GM12878 (cell line): ENCODE results near the gene ANKRD44. TPM values are rescaled to one million over a fixed set of nuclear protein-coding genes. Genes with fewer than 3 reads are reported as not detected.

Experiments
- ATAC-seq: fragments of 200-7000 bp; cut with Tn5 transposase; 3 replicates; pipeline ENCODE4 v1.9.1; 2020; ENCODE audit warnings: mild to moderate bottlenecking, moderate library complexity
- BruUV-seq: library from RNA; stranded (reverse); fragments of 400-500 nt; replicated peaks from 2 replicates; lab custom pipeline; 2021; lab: Mats Ljungman, UMichigan
- CTCF ChIA-PET: fragments of 300-600 bp; sonication (Branson Sonifier 250); formaldehyde crosslinking; extraction: SDS; loops from one replicate; lab custom pipeline; 2021; ENCODE audit warnings: inconsistent platforms; lab: Yijun Ruan, JAX
- POLR2A ChIA-PET: fragments of 350-600 bp; formaldehyde crosslinking; extraction: SDS; loops from one replicate; lab custom pipeline; 2021; ENCODE audit warnings: inconsistent platforms; lab: Charles Lee
- RAD21 ChIA-PET: fragments of 300-600 bp; sonication (Branson Sonifier 250); formaldehyde crosslinking; loops from one replicate; lab custom pipeline; 2023; ENCODE audit warnings: antibody characterized with exemption; ENCODE audit not compliant: unreplicated experiment; lab: Charles Lee
- SMC1A ChIA-PET: fragments of 300-600 bp; sonication (Branson Sonifier 250); formaldehyde crosslinking; loops from one replicate; lab custom pipeline; 2023; ENCODE audit not compliant: unreplicated experiment, uncharacterized antibody; lab: Charles Lee
- DNase-seq: peaks from one replicate; pipeline ENCODE4 v3.0.0-alpha.2; 2011; ENCODE audit warnings: low read depth, low spot score
- FAIRE-seq: peaks from 3 replicates; lab custom pipeline; 2011; peaks lifted over from hg19 to GRCh38; lab: Jason Lieb, UNC
- H2AFZ ChIP-seq: 2 replicates; pipeline ENCODE4 v1.6.0; 2011; ENCODE audit warnings: low read depth, low read length, control low read depth; ENCODE audit not compliant: control insufficient read depth
- H3K27ac ChIP-seq: 2 replicates; pipeline ENCODE4 v1.5.1; 2011; ENCODE audit warnings: control low read depth; ENCODE audit not compliant: control insufficient read depth, insufficient read depth
- H3K27me3 ChIP-seq, 2 experiments: replicated peaks in 1 of 2; 2 replicates each; pipeline versions ENCODE4 v1.6.0 to v1.6.1; 2011; ENCODE audit warnings: low read length in 1 of 2; ENCODE audit not compliant: control insufficient read depth in 2 of 2, insufficient read depth in 2 of 2
- H3K36me3 ChIP-seq, 2 experiments: 2 replicates each; pipeline ENCODE4 v1.5.1; 2011; ENCODE audit warnings: low read length in 1 of 2; ENCODE audit not compliant: control insufficient read depth in 2 of 2, insufficient read depth in 2 of 2
- H3K4me1 ChIP-seq: 2 replicates; pipeline ENCODE4 v1.6.1; 2011; ENCODE audit warnings: mild to moderate bottlenecking, low read length, moderate library complexity, mixed read lengths; ENCODE audit not compliant: control insufficient read depth, insufficient read depth
- H3K4me2 ChIP-seq: 2 replicates; pipeline ENCODE4 v1.6.0; 2011; ENCODE audit warnings: control low read depth; ENCODE audit not compliant: control insufficient read depth, insufficient read depth
- H3K4me3 ChIP-seq: fragments of 200-600 bp; sonication (generic); 2 replicates; pipeline ENCODE4 v1.5.1; 2016
- H3K79me2 ChIP-seq: 2 replicates; pipeline ENCODE4 v1.6.0; 2011; ENCODE audit warnings: low read length; ENCODE audit not compliant: control insufficient read depth, insufficient read depth
- H3K9ac ChIP-seq: 2 replicates; pipeline ENCODE4 v1.8.0; 2011; ENCODE audit warnings: low read length, control low read depth, mixed read lengths; ENCODE audit not compliant: control insufficient read depth, insufficient read depth
- H3K9me3 ChIP-seq: replicated peaks from 3 replicates; pipeline ENCODE4 v1.5.1; 2011; ENCODE audit warnings: mild to moderate bottlenecking, low read length; ENCODE audit not compliant: control insufficient read depth, insufficient read depth
- H4K20me1 ChIP-seq: 2 replicates; pipeline ENCODE4 v1.6.0; 2011; ENCODE audit not compliant: control insufficient read depth, insufficient read depth
- BCL3 ChIP-seq: IDR thresholded peaks from 2 replicates; pipeline ENCODE4 v1.6.1; 2011; ENCODE audit warnings: borderline replicate concordance, low read depth, mild to moderate bottlenecking, moderate library complexity, low read length; ENCODE audit not compliant: insufficient read depth, poor library complexity, severe bottlenecking
- HDAC2 ChIP-seq: fragments of 200-600 bp; sonication (generic); IDR thresholded peaks from 2 replicates; pipeline ENCODE4 v1.6.1; 2017
- HDAC6 ChIP-seq: fragments of 200-600 bp; sonication (generic); IDR thresholded peaks from one replicate; pipeline ENCODE4 v1.8.0; 2017; ENCODE audit warnings: antibody characterized with exemption; ENCODE audit not compliant: unreplicated experiment
- IKZF2 ChIP-seq, 2 experiments: fragments of 450-650 bp; IDR thresholded peaks; 2 replicates each; pipeline ENCODE4 v1.6.1; 2017; ENCODE audit warnings: mild to moderate bottlenecking in 2 of 2, moderate library complexity in 2 of 2
- JUNB ChIP-seq: IDR thresholded peaks from 2 replicates; pipeline ENCODE4 v1.6.1; 2016; ENCODE audit warnings: antibody characterized with exemption, mild to moderate bottlenecking
- KAT2A ChIP-seq: conservative IDR thresholded peaks from 2 replicates; pipeline ENCODE4 v1.6.1; 2011; ENCODE audit warnings: low read depth, low read length; ENCODE audit not compliant: control insufficient read depth
- MEF2B ChIP-seq: fragments of 450-650 bp; IDR thresholded peaks from 2 replicates; pipeline ENCODE4 v1.6.1; 2018; ENCODE audit warnings: mild to moderate bottlenecking, moderate library complexity; ENCODE audit not compliant: partially characterized antibody, poor library complexity, severe bottlenecking
- MXI1 ChIP-seq: fragments of 150-350 bp; IDR thresholded peaks from 2 replicates; pipeline ENCODE4 v1.6.1; 2011; ENCODE audit warnings: low read depth, mild to moderate bottlenecking, inconsistent platforms, low read length, improper control_type of control experiment
- POLR2A ChIP-seq: IDR thresholded peaks from 2 replicates; pipeline ENCODE4 v1.6.1; 2011; ENCODE audit warnings: low read depth, mild to moderate bottlenecking, low read length
- SPI1 ChIP-seq: IDR thresholded peaks from 2 replicates; pipeline ENCODE4 v1.6.1; 2011; ENCODE audit warnings: low read depth, mild to moderate bottlenecking, low read length, moderate library complexity, borderline replicate concordance; ENCODE audit not compliant: insufficient read depth
- TCF7 ChIP-seq: IDR thresholded peaks from 2 replicates; pipeline ENCODE4 v1.6.1; 2014; ENCODE audit warnings: antibody characterized with exemption, borderline replicate concordance
- ZNF622 ChIP-seq: fragments of 450-650 bp; IDR thresholded peaks from 2 replicates; pipeline ENCODE4 v1.6.1; 2017; ENCODE audit warnings: mild to moderate bottlenecking, inconsistent platforms
- ZZZ3 ChIP-seq: IDR thresholded peaks from 2 replicates; pipeline ENCODE4 v1.6.1; 2011; ENCODE audit warnings: low read depth; ENCODE audit not compliant: control insufficient read depth, insufficient read length
- WGBS: methylation state at CpG from one replicate; pipeline ENCODE4 v1.1.6; 2016; ENCODE audit warnings: low lambda C conversion rate; ENCODE audit not compliant: insufficient replicate concordance, insufficient coverage; ENCODE audit errors: missing lambda C conversion rate; 5-methylcytosine and 5-hydroxymethylcytosine counted together
- in situ Hi-C: fragments of 300-500 bp; cut with MboI; formaldehyde crosslinking; loops from 9 replicates; pipeline ENCODE4 v1.14.3; 2018; ENCODE audit warnings: mixed read lengths
- intact Hi-C: fragments of 100-400 bp; cut with micrococcal nuclease; formaldehyde crosslinking; loops from one replicate; pipeline ENCODE4 v1.14.2; 2022; ENCODE audit not compliant: unreplicated experiment
- polyA plus RNA-seq, 11 experiments: library from polyadenylated mRNA; depleted of rRNA in 4 of 11; unstranded in 6 of 11; stranded (reverse) in 5 of 11; fragments of >200 nt; fragmentation: Nextera tagmentation in 4 of 11; fragmentation: Illumina TruSeq in 1 of 11; extraction: Ambion mirVana in 4 of 11; extraction: Trizol in 1 of 11; gene quantifications; 1 replicate in 1 of 11; 2 replicates in 10 of 11; pipeline versions ENCODE4 v1.2.1 to v1.2.3, GENCODE V29; 2011 to 2016; ENCODE audit warnings: inconsistent platforms in 2 of 11, missing spikeins in 2 of 11, low read depth in 1 of 11
- total RNA-seq, 4 experiments: library from RNA; depleted of rRNA in 3 of 4; stranded (reverse); fragments of >200 nt in 3 of 4; fragmentation: Illumina TruSeq in 1 of 4; extraction: Trizol in 1 of 4; gene quantifications; 2 replicates each; pipeline versions ENCODE4 v1.2.1 to v1.2.3, GENCODE V29; 2013 to 2021

Gene ANKRD44
- total and polyA plus RNA-seq, 10 of the 15 experiments (the other 5 are each of a cell fraction or from before 2014, with no cell fraction given) = 19.1 to 99.1 (median 59.6) TPM

- peak overlapping the region; percentile 87 for H3K4me2 ChIP-seq
- WGBS = 26% methylated on average over 4 of the region's 4 CpGs
- no peak for TF ChIP-seq KAT2A
- 0 out of 2 replicates have a peak, but pooled peaks have one; percentile 30 for TF ChIP-seq POLR2A
- no peak for TF ChIP-seq ZZZ3
- no peak for TF ChIP-seq BCL3
- TF ChIP-seq TCF7 = no peak
- 0 out of 4 replicates have a peak, but pooled peaks of 1 of the 2 experiments have one; percentile 33 for TF ChIP-seq IKZF2 (IDR thresholded peaks at IDR 0.05)
- no peak for TF ChIP-seq SPI1
- no peak for TF ChIP-seq HDAC2
- no peak for TF ChIP-seq ZNF622
- no peak for TF ChIP-seq JUNB
- no peak for TF ChIP-seq MEF2B
- no peak for TF ChIP-seq HDAC6
- no peak for TF ChIP-seq MXI1
- peak overlapping the region; percentile 53; the same call in 1 of the 2 replicates for H3K4me3 ChIP-seq
- no TSS peak for BruUV-seq
- H3K27me3 ChIP-seq = no peaks in the 10 kb centered on the region
- no peaks in the 10 kb centered on the region for H4K20me1 ChIP-seq
- peaks cover 36% of the 10 kb centered on the region for H3K4me1 ChIP-seq
- peak overlapping the region; percentile 55; the same call in 1 of the 2 replicates for H3K9ac ChIP-seq
- in situ Hi-C loops (no loop called here), intact Hi-C loops (loop anchor here (2.0 kb wide), 3 partner anchors 17 to 111 kb away; no protein-coding TSS in a partner anchor)
- CTCF ChIA-PET = interaction anchor here (0.6 to 11.0 kb wide), 12 partner anchors 10 to 110 kb away, joined by 3 to 119 read pairs (median 6); partner anchors contain the start of gene ANKRD44
- no peak overlapping the region for H2AFZ ChIP-seq
- peaks cover 79% of the 10 kb centered on the region for H3K79me2 ChIP-seq
- POLR2A ChIA-PET = interaction anchor here (0.7 to 4.8 kb wide), 13 partner anchors 11 to 924 kb away, joined by 3 to 43 read pairs (median 9); partner anchors contain the start of gene ANKRD44
- DNase-seq = no peak
- H3K9me3 ChIP-seq = no peaks in the 10 kb centered on the region
- peak overlapping the region; percentile 87 for H3K27ac ChIP-seq
- SMC1A ChIA-PET = interaction anchor here (0.9 to 9.9 kb wide), 22 partner anchors 8 to 120 kb away, joined by 3 to 204 read pairs (median 10); partner anchors contain the start of gene ANKRD44
- H3K36me3 ChIP-seq = no peaks in the 10 kb centered on the region
- ATAC-seq = peak; percentile 6
- no peak for FAIRE-seq
- RAD21 ChIA-PET = interaction anchor here (1.2 to 9.8 kb wide), 19 partner anchors 13 to 130 kb away, joined by 3 to 210 read pairs (median 9); partner anchors contain the start of gene ANKRD44
Observed at GRCh38 chr2:197197895-197198311, 112.7 kb downstream of the ANKRD44 start.
